Neural crest cell (in vitro differentiated cells): ENCODE measurements around the gene TIAM1. TPM values are rescaled to one million over a fixed set of nuclear protein-coding genes. Genes with fewer than 3 reads are reported as not detected.

ENCODE experiments used
- DNase-seq: peaks from one replicate; pipeline ENCODE4 v3.0.0; 2021; ENCODE audit warnings: low read depth, mixed read lengths, low spot score
- H3K27ac Mint-ChIP-seq: one replicate; pipeline ENCODE4 v1.8.0; 2021; ENCODE audit warnings: mild to moderate bottlenecking, mixed read lengths; ENCODE audit not compliant: unreplicated experiment
- H3K27me3 Mint-ChIP-seq: 2 replicates; pipeline ENCODE4 v1.8.0; 2021; ENCODE audit warnings: low read depth, mild to moderate bottlenecking, mixed read lengths
- H3K36me3 Mint-ChIP-seq: 2 replicates; pipeline ENCODE4 v1.8.0; 2021; ENCODE audit warnings: low read depth, mild to moderate bottlenecking, mixed read lengths
- H3K4me1 Mint-ChIP-seq: 2 replicates; pipeline ENCODE4 v1.8.0; 2021; ENCODE audit warnings: mixed read lengths
- H3K4me3 Mint-ChIP-seq: one replicate; pipeline ENCODE4 v1.8.0; 2021; ENCODE audit warnings: mild to moderate bottlenecking, mixed read lengths
- H3K9me3 Mint-ChIP-seq: 2 replicates; pipeline ENCODE4 v1.8.0; 2021; ENCODE audit warnings: mixed read lengths
- total RNA-seq: library from RNA; stranded (reverse); gene quantifications from 2 replicates; pipeline ENCODE4 v1.2.1, GENCODE V29; 2021
- TF ChIP-seq, protein P1 (sequence below): fragments of 200-600 bp; sonication (generic); conservative IDR thresholded peaks from 2 replicates; pipeline ENCODE4 v1.5.0; 2021; ENCODE audit warnings: antibody characterized with exemption, mild to moderate bottlenecking

Gene TIAM1
- total RNA-seq, 1 donor from 2014 or later: 53.6 TPM

DNA sequence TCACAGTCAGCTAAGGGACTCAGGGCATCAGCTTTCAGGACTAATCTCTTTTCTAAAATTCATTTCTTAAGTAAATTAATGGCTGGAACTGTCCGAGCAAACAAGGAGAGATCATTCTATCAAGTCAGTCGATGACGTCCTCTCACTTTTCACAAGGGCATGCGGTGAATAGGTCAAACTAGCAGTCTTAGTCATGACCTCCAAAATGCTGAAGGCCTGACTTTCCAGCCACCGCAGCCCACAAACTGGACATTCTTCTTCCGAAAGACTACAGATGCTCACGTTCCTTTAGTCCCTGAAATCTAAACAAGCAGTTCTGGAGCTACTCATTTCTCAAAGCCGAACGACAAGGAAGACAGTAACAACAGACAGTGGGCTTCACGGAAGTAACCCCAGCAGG, 127.9 kb downstream of the TIAM1 start:
- Mint-ChIP-seq H3K4me1 (peaks cover 31% of the 10 kb centered on the region), H3K27ac (peak overlapping the region; percentile 19)

DNA sequence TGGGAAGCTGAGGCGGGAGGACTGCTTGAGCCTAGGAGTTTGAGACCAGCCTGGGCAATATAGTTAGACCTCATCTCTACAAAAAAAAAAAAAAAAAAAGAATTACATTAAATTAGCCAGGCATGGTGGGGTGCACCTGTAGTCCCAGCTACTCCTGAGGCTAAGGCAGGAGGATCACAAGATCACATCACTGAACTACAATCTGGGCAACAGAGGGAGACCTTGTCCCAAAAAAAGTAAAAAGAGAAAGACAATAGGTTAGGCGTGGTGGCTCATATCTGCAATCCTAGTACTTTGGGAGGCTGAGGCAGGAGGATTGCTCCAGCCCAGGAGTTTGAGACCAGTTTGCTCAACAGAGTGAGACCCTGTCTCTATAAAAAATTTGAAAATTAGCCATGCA, 130.3 kb downstream of the TIAM1 start:
- no peak for DNase-seq
- Mint-ChIP-seq H3K9me3 (no peaks in the 10 kb centered on the region), H3K4me1 (peaks cover 12% of the 10 kb centered on the region), H3K4me3 (no peak overlapping the region), H3K27me3 (no peaks in the 10 kb centered on the region), H3K36me3 (peaks cover 12% of the 10 kb centered on the region), H3K27ac (no peak overlapping the region)
- TF ChIP-seq, protein P1, sequence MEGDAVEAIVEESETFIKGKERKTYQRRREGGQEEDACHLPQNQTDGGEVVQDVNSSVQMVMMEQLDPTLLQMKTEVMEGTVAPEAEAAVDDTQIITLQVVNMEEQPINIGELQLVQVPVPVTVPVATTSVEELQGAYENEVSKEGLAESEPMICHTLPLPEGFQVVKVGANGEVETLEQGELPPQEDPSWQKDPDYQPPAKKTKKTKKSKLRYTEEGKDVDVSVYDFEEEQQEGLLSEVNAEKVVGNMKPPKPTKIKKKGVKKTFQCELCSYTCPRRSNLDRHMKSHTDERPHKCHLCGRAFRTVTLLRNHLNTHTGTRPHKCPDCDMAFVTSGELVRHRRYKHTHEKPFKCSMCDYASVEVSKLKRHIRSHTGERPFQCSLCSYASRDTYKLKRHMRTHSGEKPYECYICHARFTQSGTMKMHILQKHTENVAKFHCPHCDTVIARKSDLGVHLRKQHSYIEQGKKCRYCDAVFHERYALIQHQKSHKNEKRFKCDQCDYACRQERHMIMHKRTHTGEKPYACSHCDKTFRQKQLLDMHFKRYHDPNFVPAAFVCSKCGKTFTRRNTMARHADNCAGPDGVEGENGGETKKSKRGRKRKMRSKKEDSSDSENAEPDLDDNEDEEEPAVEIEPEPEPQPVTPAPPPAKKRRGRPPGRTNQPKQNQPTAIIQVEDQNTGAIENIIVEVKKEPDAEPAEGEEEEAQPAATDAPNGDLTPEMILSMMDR: no peak

More for the DNA sequence above, 127.9 kb downstream of the TIAM1 start:
- Mint-ChIP-seq H3K4me3 (no peak overlapping the region), H3K27me3 (no peaks in the 10 kb centered on the region), H3K9me3 (no peaks in the 10 kb centered on the region), H3K36me3 (peaks cover 10% of the 10 kb centered on the region)
- TF ChIP-seq, protein P1: no peak
- no peak for DNase-seq

DNA sequence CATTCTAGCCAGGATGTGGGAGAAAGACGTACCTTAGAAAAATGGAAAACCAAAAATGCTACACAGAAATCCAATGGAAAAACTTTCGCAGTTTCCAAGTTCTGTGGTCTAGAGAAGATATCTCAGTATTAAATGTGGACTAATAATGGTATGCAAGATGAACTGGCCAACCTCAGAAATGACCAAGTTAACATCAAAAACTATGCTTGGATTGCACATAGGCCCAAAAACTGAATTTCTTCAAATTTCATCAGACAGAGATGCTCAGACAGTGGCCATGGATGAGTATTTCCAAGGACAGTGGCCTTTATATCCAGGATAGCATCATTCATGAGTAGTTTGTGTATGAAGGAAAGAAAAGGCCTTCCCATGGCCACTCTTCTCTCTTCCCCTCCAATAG, 132.2 kb downstream of the TIAM1 start:
- H3K27me3 Mint-ChIP-seq: no peaks in the 10 kb centered on the region
- H3K4me1 Mint-ChIP-seq: peaks cover 12% of the 10 kb centered on the region
- H3K36me3 Mint-ChIP-seq: peaks cover 12% of the 10 kb centered on the region
- peak overlapping the region; percentile 75 for H3K27ac Mint-ChIP-seq
- no peaks in the 10 kb centered on the region for H3K9me3 Mint-ChIP-seq
- no peak for DNase-seq
- TF ChIP-seq, protein P1: no peak
- no peak overlapping the region for H3K4me3 Mint-ChIP-seq

DNA sequence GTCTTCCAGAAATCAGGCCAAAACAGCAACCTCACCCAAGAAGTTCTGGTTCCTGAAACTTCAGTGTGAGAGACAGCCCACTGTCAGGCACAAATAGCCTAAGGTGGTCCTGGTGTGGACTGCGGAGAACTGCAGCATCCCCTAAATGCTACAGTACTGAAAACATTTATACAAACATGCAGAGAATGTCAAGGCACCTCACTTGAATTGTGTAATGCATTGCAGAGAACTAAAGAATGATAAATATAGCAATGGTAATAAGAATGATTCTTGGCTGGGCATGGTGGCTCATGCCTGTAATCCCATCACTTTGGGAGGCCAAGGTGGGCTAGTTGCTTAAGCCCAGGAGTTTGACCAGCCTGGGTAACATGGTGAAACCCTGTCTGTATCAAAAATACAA, 138.6 kb downstream of the TIAM1 start:
- peaks cover 5% of the 10 kb centered on the region for H3K36me3 Mint-ChIP-seq
- no peaks in the 10 kb centered on the region for H3K27me3 Mint-ChIP-seq
- TF ChIP-seq, protein P1: no peak
- no peaks in the 10 kb centered on the region for H3K9me3 Mint-ChIP-seq
- H3K4me3 Mint-ChIP-seq: no peak overlapping the region
- no peak overlapping the region for H3K27ac Mint-ChIP-seq
- H3K4me1 Mint-ChIP-seq: peaks cover 6% of the 10 kb centered on the region
- DNase-seq: no peak

DNA sequence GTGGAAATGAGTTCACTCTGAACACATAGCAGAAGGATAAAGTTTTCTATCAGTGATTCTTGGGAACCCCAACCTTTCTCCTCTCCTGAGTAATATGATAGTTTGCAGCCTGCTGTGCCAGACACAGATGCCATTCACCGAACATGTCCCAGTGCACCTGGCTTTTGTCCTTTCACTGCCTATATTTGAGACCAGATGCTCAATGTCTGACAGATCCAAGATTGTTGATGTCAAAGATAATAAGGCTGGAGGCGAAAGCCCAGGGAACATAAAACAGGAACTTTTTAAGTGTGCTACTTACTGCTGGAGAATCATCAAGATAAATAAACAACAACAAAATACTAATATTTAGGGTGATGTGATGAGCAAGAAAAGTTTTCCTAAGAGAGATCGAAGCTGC, 139.3 kb downstream of the TIAM1 start:
- H3K27ac Mint-ChIP-seq: no peak overlapping the region
- H3K4me1 Mint-ChIP-seq: peaks cover 6% of the 10 kb centered on the region
- no peak overlapping the region for H3K4me3 Mint-ChIP-seq
- peaks cover 3% of the 10 kb centered on the region for H3K36me3 Mint-ChIP-seq
- no peaks in the 10 kb centered on the region for H3K9me3 Mint-ChIP-seq
- DNase-seq: no peak
- TF ChIP-seq, protein P1: no peak
- H3K27me3 Mint-ChIP-seq: no peaks in the 10 kb centered on the region
